H9 (cell line): ENCODE results near the gene SRGAP3. TPM values are rescaled to one million over a fixed set of nuclear protein-coding genes. Genes with fewer than 3 reads are reported as not detected.

Source experiments
- DNase-seq: peaks from one replicate; pipeline ENCODE4 v3.0.0-alpha.2; 2017
- H2AFZ ChIP-seq: one replicate; pipeline ENCODE4 v1.6.1; 2013; ENCODE audit warnings: mild to moderate bottlenecking, low read length, control low read depth, moderate library complexity
- H2AK5ac ChIP-seq: 2 replicates; pipeline ENCODE4 v1.6.1; 2013; ENCODE audit warnings: low read length, control low read depth, mixed read lengths; ENCODE audit not compliant: insufficient read length
- H2BK120ac ChIP-seq: one replicate; pipeline ENCODE4 v1.6.1; 2013; ENCODE audit warnings: low read depth, mild to moderate bottlenecking, low read length, control low read depth, inconsistent platforms; ENCODE audit not compliant: poor library complexity, severe bottlenecking
- H2BK12ac ChIP-seq: 2 replicates; pipeline ENCODE4 v1.6.1; 2013; ENCODE audit warnings: low read length, control low read depth, mixed read lengths, low read depth; ENCODE audit not compliant: insufficient read length
- H2BK15ac ChIP-seq: 2 replicates; pipeline ENCODE4 v1.6.1; 2013; ENCODE audit warnings: low read depth, low read length, control low read depth
- H2BK20ac ChIP-seq: one replicate; pipeline ENCODE4 v1.6.1; 2013; ENCODE audit warnings: low read depth, mild to moderate bottlenecking, low read length, control low read depth, inconsistent platforms; ENCODE audit not compliant: poor library complexity, severe bottlenecking
- H2BK5ac ChIP-seq: 2 replicates; pipeline ENCODE4 v1.6.1; 2013; ENCODE audit warnings: low read length, control low read depth, mixed read lengths; ENCODE audit not compliant: insufficient read length
- H3K14ac ChIP-seq: 2 replicates; pipeline ENCODE4 v1.6.1; 2013; ENCODE audit warnings: low read length, control low read depth; ENCODE audit not compliant: insufficient read depth
- H3K18ac ChIP-seq: 2 replicates; pipeline ENCODE4 v1.6.1; 2013; ENCODE audit warnings: low read depth, mild to moderate bottlenecking, mixed read lengths, low read length, control low read depth; ENCODE audit not compliant: insufficient read length
- H3K23ac ChIP-seq: 2 replicates; pipeline ENCODE4 v1.6.1; 2013; ENCODE audit warnings: low read length, control low read depth, mixed read lengths, low read depth; ENCODE audit not compliant: insufficient read length
- H3K23me2 ChIP-seq: 2 replicates; pipeline ENCODE4 v1.6.1; 2013; ENCODE audit warnings: low read depth, mild to moderate bottlenecking, mixed read lengths, low read length, control low read depth; ENCODE audit not compliant: insufficient read length, poor library complexity, severe bottlenecking
- H3K27ac ChIP-seq: 2 replicates; pipeline ENCODE4 v1.5.1; 2013; ENCODE audit warnings: low read length, control low read depth, mixed read lengths, low read depth; ENCODE audit not compliant: insufficient read length
- H3K27me3 ChIP-seq: 2 replicates; pipeline ENCODE4 v1.6.1; 2013; ENCODE audit warnings: low read length, control low read depth, inconsistent platforms; ENCODE audit not compliant: insufficient read depth
- H3K4ac ChIP-seq: 2 replicates; pipeline ENCODE4 v1.6.1; 2013; ENCODE audit warnings: low read depth, mild to moderate bottlenecking, control low read depth, inconsistent platforms, low read length, moderate library complexity
- H3K4me1 ChIP-seq: 2 replicates; pipeline ENCODE4 v1.6.1; 2013; ENCODE audit warnings: low read length, control low read depth, inconsistent platforms; ENCODE audit not compliant: insufficient read depth
- H3K4me2 ChIP-seq: 2 replicates; pipeline ENCODE4 v1.6.1; 2013; ENCODE audit warnings: low read length, control low read depth, mixed read lengths; ENCODE audit not compliant: insufficient read length, insufficient read depth
- H3K56ac ChIP-seq: 2 replicates; pipeline ENCODE4 v1.6.1; 2013; ENCODE audit warnings: low read depth, mild to moderate bottlenecking, mixed read lengths, low read length, control low read depth; ENCODE audit not compliant: insufficient read length
- H3K79me1 ChIP-seq: 2 replicates; pipeline ENCODE4 v1.6.1; 2013; ENCODE audit warnings: low read depth, mild to moderate bottlenecking, moderate library complexity, low read length, control low read depth, inconsistent platforms; ENCODE audit not compliant: insufficient read depth, poor library complexity, severe bottlenecking
- H3K79me2 ChIP-seq: 2 replicates; pipeline ENCODE4 v1.6.1; 2013; ENCODE audit warnings: low read length, control low read depth, inconsistent platforms; ENCODE audit not compliant: insufficient read depth
- H3K9ac ChIP-seq: 2 replicates; pipeline ENCODE4 v1.6.1; 2013; ENCODE audit warnings: low read length, control low read depth, mixed read lengths; ENCODE audit not compliant: insufficient read length; ENCODE audit errors: extremely low read depth
- H3K9me3 ChIP-seq: one replicate; pipeline ENCODE4 v1.6.1; 2013; ENCODE audit warnings: low read depth, low read length, inconsistent platforms; ENCODE audit not compliant: control insufficient read depth
- H3T11ph ChIP-seq: one replicate; pipeline ENCODE4 v1.6.1; 2013; ENCODE audit warnings: mild to moderate bottlenecking, low read length, control low read depth, inconsistent platforms
- H4K20me1 ChIP-seq: one replicate; pipeline ENCODE4 v1.6.1; 2013; ENCODE audit not compliant: control insufficient read depth, insufficient read length, insufficient read depth
- H4K5ac ChIP-seq: 2 replicates; pipeline ENCODE4 v1.6.1; 2013; ENCODE audit warnings: low read depth, mild to moderate bottlenecking, mixed read lengths, low read length, control low read depth; ENCODE audit not compliant: insufficient read length
- H4K8ac ChIP-seq: replicated peaks from 2 replicates; pipeline ENCODE4 v1.6.1; 2013; ENCODE audit warnings: low read length, control low read depth, mixed read lengths, low read depth; ENCODE audit not compliant: insufficient read length
- H4K91ac ChIP-seq: 2 replicates; pipeline ENCODE4 v1.6.1; 2013; ENCODE audit warnings: low read depth, mild to moderate bottlenecking, moderate library complexity, mixed read lengths, low read length, control low read depth; ENCODE audit not compliant: insufficient read length
- H3K27ac Mint-ChIP-seq, 3 experiments: 2 replicates in 2 of 3; 3 replicates in 1 of 3; pipeline ENCODE4 v1.8.0; 2020 to 2021; ENCODE audit warnings: mixed read lengths in 3 of 3, mild to moderate bottlenecking in 1 of 3, moderate library complexity in 1 of 3
- H3K27me3 Mint-ChIP-seq: 2 replicates; pipeline ENCODE4 v1.8.0; 2021; ENCODE audit warnings: low read depth, mild to moderate bottlenecking, moderate library complexity, mixed read lengths
- H3K36me3 Mint-ChIP-seq, 3 experiments: 2 replicates in 2 of 3; 3 replicates in 1 of 3; pipeline ENCODE4 v1.8.0; 2020 to 2021; ENCODE audit warnings: low read depth in 3 of 3, mixed read lengths in 3 of 3; ENCODE audit not compliant: insufficient read depth in 1 of 3
- H3K4me1 Mint-ChIP-seq, 2 experiments: 2 replicates each; pipeline ENCODE4 v1.8.0; 2020; ENCODE audit warnings: mixed read lengths in 2 of 2
- H3K4me3 Mint-ChIP-seq, 2 experiments: 2 replicates in 1 of 2; 3 replicates in 1 of 2; pipeline ENCODE4 v1.8.0; 2020 to 2021; ENCODE audit warnings: mild to moderate bottlenecking in 2 of 2, mixed read lengths in 2 of 2, moderate library complexity in 1 of 2
- H3K9me3 Mint-ChIP-seq, 2 experiments: 2 replicates in 1 of 2; 3 replicates in 1 of 2; pipeline ENCODE4 v1.8.0; 2020; ENCODE audit warnings: mild to moderate bottlenecking in 2 of 2, mixed read lengths in 2 of 2, moderate library complexity in 1 of 2
- WGBS: extraction: QIAGEN DNeasy Blood & Tissue Kit; methylation state at CpG from one replicate; pipeline ENCODE4 v1.1.7; 2013; ENCODE audit warnings: missing lambda C conversion rate, low lambda C conversion rate, mixed read lengths; ENCODE audit not compliant: insufficient read length; ENCODE audit errors: extremely low coverage; 5-methylcytosine and 5-hydroxymethylcytosine counted together
- total RNA-seq: library from RNA; stranded (reverse); gene quantifications from 2 replicates; pipeline ENCODE4 v1.2.1, GENCODE V29; 2021
- TF ChIP-seq, protein P1 (sequence below): fragments of 200-600 bp; sonication (generic); conservative IDR thresholded peaks from 3 replicates; pipeline ENCODE4 v1.8.0; 2021; ENCODE audit warnings: antibody characterized with exemption, mild to moderate bottlenecking

SRGAP3 gene
- total RNA-seq, 1 experiment from 2014 or later, result 3.4 TPM

DNA sequence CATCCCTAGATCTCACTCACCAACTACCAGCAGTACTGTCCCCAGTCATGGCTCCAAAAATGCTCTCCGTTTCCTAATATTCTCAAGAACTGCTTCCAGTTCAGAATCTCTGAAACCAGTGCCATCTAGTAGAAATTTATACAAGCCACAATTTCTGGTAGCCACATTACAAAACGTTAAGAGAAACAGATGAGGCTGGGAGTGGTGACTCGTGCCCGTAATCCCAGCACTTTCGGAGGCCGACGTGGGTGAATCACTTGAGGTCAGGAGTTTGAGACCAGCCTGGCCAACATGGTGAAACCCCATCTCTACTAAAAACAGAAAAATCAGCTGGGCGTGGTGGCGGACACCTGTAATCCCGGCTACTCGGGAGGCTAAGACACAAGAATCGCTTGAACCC lies 207.8 kb downstream of the SRGAP3 start:
- Mint-ChIP-seq H3K27ac (no peak overlapping the region), H3K9me3 (no peaks in the 10 kb centered on the region), H3K27me3 (no peaks in the 10 kb centered on the region), H3K36me3 (no peaks in the 10 kb centered on the region), H3K4me3 (no peak overlapping the region), H3K4me1 (no peaks in the 10 kb centered on the region)
- Histone ChIP-seq H3K27ac (no peak overlapping the region), H3T11ph (no peak overlapping the region), H3K23me2 (no peaks in the 10 kb centered on the region), H2BK5ac (no peak overlapping the region), H3K4me1 (no peaks in the 10 kb centered on the region), H4K20me1 (no peaks in the 10 kb centered on the region), H3K27me3 (no peaks in the 10 kb centered on the region), H3K23ac (no peak overlapping the region), H2BK12ac (no peak overlapping the region), H3K56ac (no peak overlapping the region), H3K18ac (no peak overlapping the region), H4K5ac (no peak overlapping the region), H2BK15ac (no peak overlapping the region), H3K9me3 (no peaks in the 10 kb centered on the region), H3K79me2 (no peaks in the 10 kb centered on the region), H2BK120ac (no peak overlapping the region), H3K4me2 (no peak overlapping the region), H4K8ac (no peak overlapping the region), H3K9ac (no peak overlapping the region), H3K14ac (no peak overlapping the region), H2BK20ac (no peak overlapping the region), H2AFZ (no peak overlapping the region), H3K4ac (no peak overlapping the region), H3K79me1 (no peaks in the 10 kb centered on the region), H2AK5ac (no peak overlapping the region), H4K91ac (no peak overlapping the region)
- no peak for DNase-seq
- TF ChIP-seq, protein P1, sequence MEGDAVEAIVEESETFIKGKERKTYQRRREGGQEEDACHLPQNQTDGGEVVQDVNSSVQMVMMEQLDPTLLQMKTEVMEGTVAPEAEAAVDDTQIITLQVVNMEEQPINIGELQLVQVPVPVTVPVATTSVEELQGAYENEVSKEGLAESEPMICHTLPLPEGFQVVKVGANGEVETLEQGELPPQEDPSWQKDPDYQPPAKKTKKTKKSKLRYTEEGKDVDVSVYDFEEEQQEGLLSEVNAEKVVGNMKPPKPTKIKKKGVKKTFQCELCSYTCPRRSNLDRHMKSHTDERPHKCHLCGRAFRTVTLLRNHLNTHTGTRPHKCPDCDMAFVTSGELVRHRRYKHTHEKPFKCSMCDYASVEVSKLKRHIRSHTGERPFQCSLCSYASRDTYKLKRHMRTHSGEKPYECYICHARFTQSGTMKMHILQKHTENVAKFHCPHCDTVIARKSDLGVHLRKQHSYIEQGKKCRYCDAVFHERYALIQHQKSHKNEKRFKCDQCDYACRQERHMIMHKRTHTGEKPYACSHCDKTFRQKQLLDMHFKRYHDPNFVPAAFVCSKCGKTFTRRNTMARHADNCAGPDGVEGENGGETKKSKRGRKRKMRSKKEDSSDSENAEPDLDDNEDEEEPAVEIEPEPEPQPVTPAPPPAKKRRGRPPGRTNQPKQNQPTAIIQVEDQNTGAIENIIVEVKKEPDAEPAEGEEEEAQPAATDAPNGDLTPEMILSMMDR, result no peak
- no CpG with 5 or more reads among the region's 12 CpGs for WGBS
